Activated B cell treated with CpG ODN at 0.5 μM for 24 hours (primary cell): ENCODE measurements around the gene TTC21B. TPM values are rescaled to one million over a fixed set of nuclear protein-coding genes. Genes with fewer than 3 reads are reported as not detected.

ENCODE experiments used
- ATAC-seq: fragments of 200-7000 bp; cut with Tn5 transposase; one replicate; pipeline ENCODE4 v1.10.0; 2021; ENCODE audit warnings: low read depth, mild to moderate bottlenecking, moderate library complexity
- CTCF ChIA-PET: fragments of 350-600 bp; sonication (Branson Sonifier 250); formaldehyde crosslinking; loops from one replicate; lab custom pipeline; 2021; ENCODE audit warnings: antibody characterized with exemption; lab: Charles Lee
- POLR2A ChIA-PET: fragments of 350-600 bp; sonication (Branson Sonifier 250); formaldehyde crosslinking; loops from one replicate; lab custom pipeline; 2021; ENCODE audit warnings: antibody characterized with exemption; lab: Charles Lee
- DNase-seq: peaks from one replicate; pipeline ENCODE4 v3.0.0; 2022
- H3K27ac Mint-ChIP-seq: one replicate; pipeline ENCODE4 v1.8.0; 2020; ENCODE audit warnings: mixed read lengths
- H3K27me3 Mint-ChIP-seq: one replicate; pipeline ENCODE4 v1.8.0; 2021; ENCODE audit warnings: mixed read lengths
- H3K36me3 Mint-ChIP-seq: one replicate; pipeline ENCODE4 v1.8.0; 2021; ENCODE audit warnings: low read depth, mixed read lengths
- H3K4me1 Mint-ChIP-seq: one replicate; pipeline ENCODE4 v1.8.0; 2021; ENCODE audit warnings: mixed read lengths
- H3K4me3 Mint-ChIP-seq: one replicate; pipeline ENCODE4 v1.8.0; 2020; ENCODE audit warnings: mild to moderate bottlenecking, mixed read lengths
- H3K9me3 Mint-ChIP-seq: one replicate; pipeline ENCODE4 v1.8.0; 2020; ENCODE audit warnings: mixed read lengths
- intact Hi-C: fragments of 100-400 bp; cut with micrococcal nuclease; formaldehyde crosslinking; loops from one replicate; pipeline ENCODE4 v1.15.1; 2024
- total RNA-seq: library from RNA; stranded (reverse); gene quantifications from 2 replicates; pipeline ENCODE4 v1.2.3, GENCODE V29; 2022
- TF ChIP-seq, protein P1 (sequence below): fragments of 200-600 bp; IDR thresholded peaks from one replicate; pipeline ENCODE4 v1.8.0; 2022; ENCODE audit warnings: antibody characterized with exemption, mild to moderate bottlenecking

The TTC21B gene
- total RNA-seq, 1 donor from 2014 or later = 29.2 TPM

DNA sequence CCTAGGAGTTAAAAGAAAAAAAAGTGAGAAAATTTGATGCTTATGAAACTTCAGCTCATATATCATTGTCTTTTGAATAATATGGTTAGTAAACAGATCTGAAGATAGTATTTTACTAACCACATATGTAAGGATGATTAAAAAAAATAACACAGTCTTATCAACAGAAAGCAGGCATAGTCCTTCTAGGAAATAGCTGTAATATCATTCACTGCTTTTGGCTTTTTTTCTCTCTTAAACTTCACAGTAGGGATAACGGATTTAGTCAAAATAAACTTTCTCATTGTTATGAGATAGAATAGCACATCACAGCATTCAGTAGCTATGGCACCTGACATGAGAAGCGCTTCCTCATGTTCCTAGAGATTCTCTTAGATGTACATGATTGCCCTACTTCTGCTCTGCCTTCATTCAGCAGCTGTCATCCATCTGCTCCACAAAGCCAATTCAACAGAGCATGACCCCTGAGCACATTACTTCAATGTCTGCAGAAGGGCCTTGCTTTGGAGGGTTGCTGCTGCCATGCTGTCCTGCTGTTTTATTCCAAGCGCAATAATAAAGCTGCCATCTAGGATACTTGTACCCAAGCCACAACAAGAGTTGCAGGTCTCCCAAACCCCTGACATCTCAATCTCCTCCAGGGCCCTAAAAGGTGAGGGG lies 67.0 kb downstream of the TTC21B start:
- ATAC-seq (no peak), DNase-seq (no peak)
- no peak overlapping the region for H3K27ac Mint-ChIP-seq
- H3K4me1 Mint-ChIP-seq = peaks cover 5% of the 10 kb centered on the region
- peaks cover 66% of the 10 kb centered on the region for H3K36me3 Mint-ChIP-seq
- H3K9me3 Mint-ChIP-seq = no peaks in the 10 kb centered on the region
- H3K27me3 Mint-ChIP-seq = no peaks in the 10 kb centered on the region
- H3K4me3 Mint-ChIP-seq = no peak overlapping the region
- intact Hi-C loops = no loop called here
- POLR2A ChIA-PET = no interaction called here
- CTCF ChIA-PET = interaction anchor here (0.9 kb wide), 1 partner anchor 12 kb away, joined by 3 read pairs; no protein-coding TSS in a partner anchor
- TF ChIP-seq, protein P1, sequence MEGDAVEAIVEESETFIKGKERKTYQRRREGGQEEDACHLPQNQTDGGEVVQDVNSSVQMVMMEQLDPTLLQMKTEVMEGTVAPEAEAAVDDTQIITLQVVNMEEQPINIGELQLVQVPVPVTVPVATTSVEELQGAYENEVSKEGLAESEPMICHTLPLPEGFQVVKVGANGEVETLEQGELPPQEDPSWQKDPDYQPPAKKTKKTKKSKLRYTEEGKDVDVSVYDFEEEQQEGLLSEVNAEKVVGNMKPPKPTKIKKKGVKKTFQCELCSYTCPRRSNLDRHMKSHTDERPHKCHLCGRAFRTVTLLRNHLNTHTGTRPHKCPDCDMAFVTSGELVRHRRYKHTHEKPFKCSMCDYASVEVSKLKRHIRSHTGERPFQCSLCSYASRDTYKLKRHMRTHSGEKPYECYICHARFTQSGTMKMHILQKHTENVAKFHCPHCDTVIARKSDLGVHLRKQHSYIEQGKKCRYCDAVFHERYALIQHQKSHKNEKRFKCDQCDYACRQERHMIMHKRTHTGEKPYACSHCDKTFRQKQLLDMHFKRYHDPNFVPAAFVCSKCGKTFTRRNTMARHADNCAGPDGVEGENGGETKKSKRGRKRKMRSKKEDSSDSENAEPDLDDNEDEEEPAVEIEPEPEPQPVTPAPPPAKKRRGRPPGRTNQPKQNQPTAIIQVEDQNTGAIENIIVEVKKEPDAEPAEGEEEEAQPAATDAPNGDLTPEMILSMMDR = no peak

DNA sequence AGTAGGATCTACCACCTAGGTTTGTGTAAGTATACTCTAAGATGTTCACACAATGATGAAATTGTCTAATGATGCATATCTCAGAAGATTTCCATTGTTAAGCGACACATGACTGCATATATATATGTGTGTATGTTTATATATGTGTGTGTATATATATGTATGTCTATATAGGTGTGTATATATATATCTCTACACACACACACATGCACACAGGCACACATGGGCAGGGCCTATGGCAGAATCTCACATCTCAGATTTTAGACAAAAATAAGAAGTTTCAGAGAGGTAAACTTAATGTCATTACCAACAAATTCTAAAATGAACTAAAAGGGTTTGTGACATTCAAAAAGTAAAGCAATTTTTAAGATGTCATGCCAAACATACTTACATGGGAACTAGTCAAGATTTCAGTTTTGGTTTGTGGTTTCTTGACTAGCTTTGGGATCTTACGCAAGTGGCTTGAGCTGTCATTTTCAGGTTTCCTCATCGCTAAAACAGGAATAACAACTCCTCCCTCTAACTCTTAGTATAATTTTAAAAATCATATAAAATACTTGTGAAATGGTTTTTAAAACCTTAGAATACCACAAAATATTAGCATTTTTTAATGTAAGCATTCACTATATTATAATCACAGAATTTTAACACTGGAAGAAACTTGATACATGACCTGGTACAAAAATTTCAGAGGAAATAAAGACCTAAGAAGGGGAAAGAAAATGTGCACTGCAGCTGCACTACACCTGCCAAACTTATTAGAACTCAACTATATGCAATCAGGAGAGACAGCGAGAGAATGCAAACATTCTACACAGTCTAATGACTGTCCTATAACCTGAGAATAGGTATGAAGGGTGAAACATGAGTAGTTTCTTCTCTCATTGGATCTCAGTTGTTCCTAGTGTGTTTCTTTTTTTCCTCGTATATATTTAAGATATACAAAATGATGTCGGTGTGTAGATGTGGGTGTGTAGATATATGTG lies 75.7 kb downstream of the TTC21B start:
- no peak overlapping the region for H3K4me3 Mint-ChIP-seq
- no peak for DNase-seq
- intact Hi-C loops = loop anchor here (10.0 kb wide), 1 partner anchor 583 kb away; no protein-coding TSS in a partner anchor

DNA sequence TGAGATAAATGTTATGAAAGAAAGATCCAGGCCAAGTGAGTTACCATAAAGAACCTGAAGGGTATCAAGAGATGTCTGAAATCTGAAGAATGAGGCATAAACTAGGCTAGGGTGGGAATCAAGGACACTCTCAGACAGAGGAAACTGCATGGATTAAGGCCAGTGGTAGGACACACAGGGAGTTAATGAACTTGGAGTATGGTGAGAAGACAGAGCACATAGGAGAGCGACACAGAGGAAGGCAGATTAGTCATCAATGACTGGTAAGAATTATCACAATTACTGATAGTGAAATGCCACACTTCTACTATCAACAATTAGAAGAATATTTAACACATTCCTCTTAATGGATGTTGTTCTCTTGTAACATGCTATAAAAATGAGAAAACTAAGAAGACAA lies 76.9 kb downstream of the TTC21B start:
- Mint-ChIP-seq H3K4me3 (no peak overlapping the region), H3K36me3 (peaks cover 20% of the 10 kb centered on the region), H3K27me3 (no peaks in the 10 kb centered on the region), H3K4me1 (peaks cover 7% of the 10 kb centered on the region), H3K9me3 (no peaks in the 10 kb centered on the region), H3K27ac (no peak overlapping the region)
- TF ChIP-seq, protein P1 = no peak
- ATAC-seq = no peak
- ChIA-PET CTCF (no interaction called here), POLR2A (no interaction called here)
- intact Hi-C loops = loop anchor here (10.0 kb wide), 1 partner anchor 582 kb away; no protein-coding TSS in a partner anchor
- DNase-seq = no peak

More for the DNA sequence above, 75.7 kb downstream of the TTC21B start:
- no peaks in the 10 kb centered on the region for H3K9me3 Mint-ChIP-seq
- no peaks in the 10 kb centered on the region for H3K27me3 Mint-ChIP-seq
- TF ChIP-seq, protein P1 = no peak
- POLR2A ChIA-PET = no interaction called here
- peaks cover 7% of the 10 kb centered on the region for H3K4me1 Mint-ChIP-seq
- H3K36me3 Mint-ChIP-seq = peaks cover 27% of the 10 kb centered on the region
- CTCF ChIA-PET = no interaction called here
- no peak overlapping the region for H3K27ac Mint-ChIP-seq
- no peak for ATAC-seq

DNA sequence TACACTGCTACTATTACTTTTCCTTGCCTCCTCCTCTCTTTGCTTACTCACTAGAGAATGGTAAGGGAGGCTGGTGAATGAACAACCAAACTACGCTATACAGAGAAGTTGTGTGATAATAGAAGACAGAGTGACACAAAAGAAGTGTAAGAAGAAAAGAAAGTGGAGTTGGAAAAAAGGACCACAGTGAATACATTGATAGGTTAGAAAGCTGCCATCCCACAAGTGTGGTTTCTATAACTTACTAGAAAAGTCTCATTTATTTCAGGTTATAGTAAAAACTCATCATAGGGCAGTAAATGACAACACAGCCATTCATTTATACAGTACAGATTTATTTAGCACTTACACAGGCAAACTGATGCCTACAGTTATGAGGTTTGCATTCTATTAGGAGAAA lies 77.3 kb downstream of the TTC21B start:
- H3K36me3 Mint-ChIP-seq = peaks cover 17% of the 10 kb centered on the region
- TF ChIP-seq, protein P1 = no peak
- no peaks in the 10 kb centered on the region for H3K9me3 Mint-ChIP-seq
- POLR2A ChIA-PET = no interaction called here
- peaks cover 7% of the 10 kb centered on the region for H3K4me1 Mint-ChIP-seq
- intact Hi-C loops = loop anchor here (10.0 kb wide), 1 partner anchor 581 kb away; no protein-coding TSS in a partner anchor
- ATAC-seq = no peak
- no peak for DNase-seq
- H3K27ac Mint-ChIP-seq = no peak overlapping the region
- H3K27me3 Mint-ChIP-seq = no peaks in the 10 kb centered on the region
- CTCF ChIA-PET = no interaction called here
- no peak overlapping the region for H3K4me3 Mint-ChIP-seq
